Neuronal stem cell (in vitro differentiated cells): Measurements from ENCODE around the gene AGBL3.

Experiments
- DNase-seq: peaks from one replicate; pipeline ENCODE4 v3.0.0-alpha.2; 2013; ENCODE audit warnings: low spot score
- H2AFZ ChIP-seq: one replicate; pipeline ENCODE4 v1.6.1; 2013; ENCODE audit warnings: mild to moderate bottlenecking, low read length, inconsistent platforms
- H2AK5ac ChIP-seq: 2 replicates; pipeline ENCODE4 v1.6.1; 2013; ENCODE audit warnings: low read depth, mild to moderate bottlenecking, inconsistent platforms, low read length, moderate library complexity, mixed read lengths
- H2BK120ac ChIP-seq: 2 replicates; pipeline ENCODE4 v1.6.1; 2013; ENCODE audit warnings: low read depth, mild to moderate bottlenecking, inconsistent platforms, low read length, moderate library complexity, mixed read lengths
- H2BK12ac ChIP-seq: one replicate; pipeline ENCODE4 v1.6.1; 2013; ENCODE audit warnings: low read length, inconsistent platforms
- H2BK15ac ChIP-seq: 2 replicates; pipeline ENCODE4 v1.6.1; 2013; ENCODE audit warnings: mild to moderate bottlenecking, low read length, inconsistent platforms, mixed read lengths
- H2BK5ac ChIP-seq: one replicate; pipeline ENCODE4 v1.6.1; 2013; ENCODE audit warnings: inconsistent platforms, mild to moderate bottlenecking, low read length, moderate library complexity
- H3K14ac ChIP-seq: one replicate; pipeline ENCODE4 v1.6.1; 2013; ENCODE audit warnings: low read length, inconsistent platforms
- H3K18ac ChIP-seq: 2 replicates; pipeline ENCODE4 v1.6.1; 2013; ENCODE audit warnings: low read length, inconsistent platforms
- H3K23ac ChIP-seq: 2 replicates; pipeline ENCODE4 v1.6.1; 2013; ENCODE audit warnings: low read depth, mild to moderate bottlenecking, mixed read lengths, low read length, inconsistent platforms; ENCODE audit not compliant: poor library complexity
- H3K27ac ChIP-seq: replicated peaks from 3 replicates; pipeline ENCODE4 v1.5.1; 2013; ENCODE audit warnings: low read length, inconsistent platforms
- H3K27me3 ChIP-seq, 3 experiments: 2 replicates each; pipeline ENCODE4 v1.6.1; 2013; ENCODE audit warnings: low read length in 3 of 3, mild to moderate bottlenecking in 2 of 3, inconsistent platforms in 1 of 3, low read depth in 1 of 3, mixed read lengths in 1 of 3, moderate library complexity in 1 of 3; ENCODE audit not compliant: control insufficient read depth in 3 of 3, insufficient read depth in 3 of 3
- H3K36me3 ChIP-seq, 2 donors: replicated peaks in 1 of 2; 2 replicates each; pipeline ENCODE4 v1.6.1; 2013; ENCODE audit warnings: low read length in 2 of 2; ENCODE audit not compliant: control insufficient read depth in 2 of 2, insufficient read depth in 2 of 2
- H3K4ac ChIP-seq: 2 replicates; pipeline ENCODE4 v1.6.1; 2013; ENCODE audit warnings: inconsistent platforms, mild to moderate bottlenecking, low read length, moderate library complexity
- H3K4me1 ChIP-seq, 2 donors: 1 replicate in 1 of 2; 2 replicates in 1 of 2; pipeline ENCODE4 v1.6.1; 2013; ENCODE audit warnings: low read length in 2 of 2, low read depth in 1 of 2; ENCODE audit not compliant: control insufficient read depth in 2 of 2, insufficient read depth in 1 of 2
- H3K4me2 ChIP-seq: one replicate; pipeline ENCODE4 v1.6.1; 2013; ENCODE audit warnings: mild to moderate bottlenecking, low read length, inconsistent platforms; ENCODE audit not compliant: insufficient read depth, poor library complexity, severe bottlenecking
- H3K4me3 ChIP-seq, 2 donors: 2 replicates each; pipeline ENCODE4 v1.5.1; 2013; ENCODE audit warnings: low read length in 2 of 2, mild to moderate bottlenecking in 2 of 2, inconsistent platforms in 1 of 2, moderate library complexity in 1 of 2
- H3K79me1 ChIP-seq: one replicate; pipeline ENCODE4 v1.6.1; 2013; ENCODE audit warnings: low read depth, mild to moderate bottlenecking, inconsistent platforms, low read length, moderate library complexity
- H3K9ac ChIP-seq: one replicate; pipeline ENCODE4 v1.6.1; 2013; ENCODE audit warnings: mild to moderate bottlenecking, low read depth, low read length, inconsistent platforms; ENCODE audit not compliant: poor library complexity
- H3K9me3 ChIP-seq, 2 donors: replicated peaks in 1 of 2; 2 replicates each; pipeline versions ENCODE3 to v1.6.1; 2013; ENCODE audit warnings: low read length in 2 of 2, mild to moderate bottlenecking in 2 of 2, inconsistent platforms in 1 of 2, low read depth in 1 of 2, mixed read lengths in 1 of 2, moderate library complexity in 1 of 2; ENCODE audit not compliant: control insufficient read depth in 2 of 2, insufficient read depth in 1 of 2
- H4K8ac ChIP-seq: one replicate; pipeline ENCODE4 v1.6.1; 2013; ENCODE audit warnings: low read depth, mild to moderate bottlenecking, inconsistent platforms, low read length, moderate library complexity
- H4K91ac ChIP-seq: one replicate; pipeline ENCODE4 v1.6.1; 2013; ENCODE audit warnings: low read length, low read depth, mild to moderate bottlenecking, inconsistent platforms; ENCODE audit not compliant: poor library complexity
- WGBS, 2 donors: extraction: QIAGEN DNeasy Blood & Tissue Kit; methylation state at CpG; one replicate each; pipeline ENCODE4 v1.1.7; 2013; ENCODE audit warnings: missing lambda C conversion rate in 2 of 2, mixed read lengths in 1 of 2; ENCODE audit not compliant: insufficient read length in 2 of 2, insufficient replicate concordance in 1 of 2; ENCODE audit errors: extremely low coverage in 2 of 2; 5-methylcytosine and 5-hydroxymethylcytosine counted together

Gene AGBL3

GRCh38 chr7:135174941-135175340 lies 188.6 kb downstream of the AGBL3 start:
- H3K4me2 ChIP-seq, result no peak overlapping the region
- H4K91ac ChIP-seq, result no peak overlapping the region
- H3K4ac ChIP-seq, result no peak overlapping the region
- no peak overlapping the region for H4K8ac ChIP-seq
- H2AFZ ChIP-seq, result no peak overlapping the region
- no peaks in the 10 kb centered on the region for H3K27me3 ChIP-seq
- no CpG with 5 or more reads among the region's 7 CpGs for WGBS, 2 donors
- no peak overlapping the region for H3K18ac ChIP-seq
- no peak overlapping the region for H2BK120ac ChIP-seq
- DNase-seq, result no peak
- no peaks in the 10 kb centered on the region for H3K9me3 ChIP-seq
- no peak overlapping the region for H3K4me3 ChIP-seq
- H3K36me3 ChIP-seq, result no peaks in the 10 kb centered on the region
- no peak overlapping the region for H3K9ac ChIP-seq
- H3K23ac ChIP-seq, result no peak overlapping the region
- no peak overlapping the region for H2AK5ac ChIP-seq
- no peak overlapping the region for H2BK12ac ChIP-seq
- peaks cover 11% of the 10 kb centered on the region in 2 donors for H3K4me1 ChIP-seq
- H2BK15ac ChIP-seq, result no peak overlapping the region
- H3K27ac ChIP-seq, result no peak overlapping the region
- H3K79me1 ChIP-seq, result no peaks in the 10 kb centered on the region
- H3K14ac ChIP-seq, result no peak overlapping the region
- H2BK5ac ChIP-seq, result no peak overlapping the region

- no peak overlapping the region for H3K4ac ChIP-seq
- H3K27me3 ChIP-seq, result no peaks in the 10 kb centered on the region
- no peak overlapping the region for H3K18ac ChIP-seq
- no peak overlapping the region for H3K4me2 ChIP-seq
- H3K9ac ChIP-seq, result no peak overlapping the region
- no peaks in the 10 kb centered on the region for H3K79me1 ChIP-seq
- peaks cover 2 to 4% of the 10 kb centered on the region in 2 donors for H3K9me3 ChIP-seq
- H3K23ac ChIP-seq, result no peak overlapping the region
- H2BK15ac ChIP-seq, result no peak overlapping the region
- no peak overlapping the region for H3K27ac ChIP-seq
- no peak for DNase-seq
- H3K36me3 ChIP-seq, result no peaks in the 10 kb centered on the region
- no peak overlapping the region for H3K14ac ChIP-seq
- no peak overlapping the region for H2AFZ ChIP-seq
- H3K4me3 ChIP-seq, result no peak overlapping the region
- H3K4me1 ChIP-seq, result peaks cover 11% of the 10 kb centered on the region in 2 donors
- no CpG with 5 or more reads among the region's 6 CpGs for WGBS, 2 donors
- H2AK5ac ChIP-seq, result no peak overlapping the region
- no peak overlapping the region for H2BK5ac ChIP-seq
- H4K91ac ChIP-seq, result no peak overlapping the region
- H2BK12ac ChIP-seq, result no peak overlapping the region
- no peak overlapping the region for H4K8ac ChIP-seq
- no peak overlapping the region for H2BK120ac ChIP-seq
Observed at GRCh38 chr7:135175931-135176330, 189.6 kb downstream of the AGBL3 start.

- Histone ChIP-seq H3K27me3 (no peaks in the 10 kb centered on the region), H3K9ac (no peak overlapping the region), H4K8ac (no peak overlapping the region), H3K4ac (no peak overlapping the region), H3K27ac (no peak overlapping the region), H3K36me3 (no peaks in the 10 kb centered on the region), H3K9me3 (peaks cover 10 to 14% of the 10 kb centered on the region in 2 donors), H2BK12ac (no peak overlapping the region), H4K91ac (no peak overlapping the region), H3K79me1 (no peaks in the 10 kb centered on the region), H2AFZ (no peak overlapping the region), H2BK120ac (no peak overlapping the region), H2BK15ac (no peak overlapping the region), H3K4me3 (no peak overlapping the region), H2BK5ac (no peak overlapping the region), H3K4me1 (peaks cover 3 to 11% of the 10 kb centered on the region in 2 donors), H3K23ac (no peak overlapping the region), H3K4me2 (no peak overlapping the region), H2AK5ac (no peak overlapping the region), H3K18ac (no peak overlapping the region), H3K14ac (no peak overlapping the region)
- DNase-seq, result no peak
- WGBS, 2 donors, result no CpG with 5 or more reads among the region's 9 CpGs
Observed at GRCh38 chr7:135177028-135177696, 190.9 kb downstream of the AGBL3 start.

GRCh38 chr7:135178364-135178763 lies 192.1 kb downstream of the AGBL3 start:
- H4K91ac ChIP-seq, result no peak overlapping the region
- H3K79me1 ChIP-seq, result no peaks in the 10 kb centered on the region
- no peak overlapping the region for H3K23ac ChIP-seq
- no peak overlapping the region for H3K9ac ChIP-seq
- H3K4me3 ChIP-seq, result no peak overlapping the region
- no peak overlapping the region for H3K27ac ChIP-seq
- H3K4me2 ChIP-seq, result no peak overlapping the region
- H3K9me3 ChIP-seq, result peaks cover 13 to 16% of the 10 kb centered on the region in 2 donors
- DNase-seq, result no peak
- no CpG with 5 or more reads among the region's 13 CpGs for WGBS, 2 donors
- H2AK5ac ChIP-seq, result no peak overlapping the region
- H3K14ac ChIP-seq, result no peak overlapping the region
- H3K4me1 ChIP-seq, result peaks cover 3 to 11% of the 10 kb centered on the region in 2 donors
- no peak overlapping the region for H2AFZ ChIP-seq
- no peak overlapping the region for H4K8ac ChIP-seq
- no peak overlapping the region for H3K18ac ChIP-seq
- H2BK15ac ChIP-seq, result no peak overlapping the region
- H2BK12ac ChIP-seq, result no peak overlapping the region
- no peaks in the 10 kb centered on the region for H3K27me3 ChIP-seq
- H2BK5ac ChIP-seq, result no peak overlapping the region
- H2BK120ac ChIP-seq, result no peak overlapping the region
- H3K36me3 ChIP-seq, result peaks cover 0 to 1% of the 10 kb centered on the region in 2 donors
- no peak overlapping the region for H3K4ac ChIP-seq
